Progenitor cell of endocrine pancreas (in vitro differentiated cells): Measurements from ENCODE around the gene TMEM258. TPM values are rescaled to one million over a fixed set of nuclear protein-coding genes. Genes with fewer than 3 reads are reported as not detected.

ENCODE experiments used
- DNase-seq: peaks from one replicate; pipeline ENCODE4 v3.0.0; 2021; ENCODE audit warnings: low spot score; ENCODE audit not compliant: unreplicated experiment
- H3K27ac Mint-ChIP-seq: 2 replicates; pipeline ENCODE4 v1.8.0; 2021; ENCODE audit warnings: mild to moderate bottlenecking, moderate library complexity, mixed read lengths
- H3K27me3 Mint-ChIP-seq: 2 replicates; pipeline ENCODE4 v1.8.0; 2021; ENCODE audit warnings: mixed read lengths
- H3K36me3 Mint-ChIP-seq: 2 replicates; pipeline ENCODE4 v1.8.0; 2022; ENCODE audit warnings: mixed read lengths; ENCODE audit not compliant: insufficient read depth
- H3K4me1 Mint-ChIP-seq: 2 replicates; pipeline ENCODE4 v1.8.0; 2021; ENCODE audit warnings: low read depth, mixed read lengths
- H3K4me3 Mint-ChIP-seq: 2 replicates; pipeline ENCODE4 v1.8.0; 2021; ENCODE audit warnings: low read depth, mild to moderate bottlenecking, moderate library complexity, mixed read lengths
- H3K9me3 Mint-ChIP-seq: 2 replicates; pipeline ENCODE4 v1.8.0; 2021; ENCODE audit warnings: low read depth, mixed read lengths
- CTCF ChIP-seq: fragments of 200-600 bp; sonication (generic); IDR thresholded peaks from one replicate; pipeline ENCODE4 v1.5.0; 2021; ENCODE audit warnings: antibody characterized with exemption, mild to moderate bottlenecking; ENCODE audit not compliant: unreplicated experiment
- total RNA-seq: library from RNA; stranded (reverse); gene quantifications from 2 replicates; pipeline ENCODE4 v1.2.1, GENCODE V29; 2021

Gene TMEM258
- total RNA-seq, 1 donor from 2014 or later: 185 TPM

- Mint-ChIP-seq H3K9me3 (no peaks in the 10 kb centered on the region), H3K4me3 (no peak overlapping the region), H3K4me1 (peaks cover 16% of the 10 kb centered on the region), H3K27ac (peak overlapping the region; percentile 75), H3K36me3 (peaks cover 12% of the 10 kb centered on the region), H3K27me3 (no peaks in the 10 kb centered on the region)
- DNase-seq: no peak
- TF ChIP-seq CTCF: no peak
Observed at GRCh38 chr11:61784506-61784805, 7.9 kb downstream of the TMEM258 start.

GRCh38 chr11:61783717-61784505, 8.5 kb downstream of the TMEM258 start:
- Mint-ChIP-seq H3K4me1 (peaks cover 16% of the 10 kb centered on the region), H3K27ac (peak overlapping the region; percentile 75), H3K9me3 (no peaks in the 10 kb centered on the region), H3K36me3 (peaks cover 12% of the 10 kb centered on the region), H3K27me3 (no peaks in the 10 kb centered on the region), H3K4me3 (no peak overlapping the region)
- no peak for TF ChIP-seq CTCF
- no peak for DNase-seq

- H3K27me3 Mint-ChIP-seq: no peaks in the 10 kb centered on the region
- H3K36me3 Mint-ChIP-seq: peaks cover 14% of the 10 kb centered on the region
- no peaks in the 10 kb centered on the region for H3K9me3 Mint-ChIP-seq
- TF ChIP-seq CTCF: no peak
- DNase-seq: no peak
- no peak overlapping the region for H3K4me3 Mint-ChIP-seq
- no peak overlapping the region for H3K27ac Mint-ChIP-seq
- H3K4me1 Mint-ChIP-seq: peaks cover 14% of the 10 kb centered on the region
Observed at GRCh38 chr11:61782841-61783240, 9.6 kb downstream of the TMEM258 start.

GRCh38 chr11:61782299-61782698, 10.1 kb downstream of the TMEM258 start:
- Mint-ChIP-seq H3K27me3 (no peaks in the 10 kb centered on the region), H3K36me3 (peaks cover 15% of the 10 kb centered on the region)
- DNase-seq: no peak

GRCh38 chr11:61781585-61781984, 10.8 kb downstream of the TMEM258 start:
- H3K4me3 Mint-ChIP-seq: no peak overlapping the region
- no peaks in the 10 kb centered on the region for H3K27me3 Mint-ChIP-seq
- peaks cover 16% of the 10 kb centered on the region for H3K36me3 Mint-ChIP-seq
- no peaks in the 10 kb centered on the region for H3K9me3 Mint-ChIP-seq
- no peak for DNase-seq
- no peak overlapping the region for H3K27ac Mint-ChIP-seq
- H3K4me1 Mint-ChIP-seq: peaks cover 14% of the 10 kb centered on the region
- no peak for TF ChIP-seq CTCF

More at GRCh38 chr11:61782299-61782698, 10.1 kb downstream of the TMEM258 start:
- Mint-ChIP-seq H3K4me3 (no peak overlapping the region), H3K9me3 (no peaks in the 10 kb centered on the region), H3K4me1 (peaks cover 14% of the 10 kb centered on the region), H3K27ac (no peak overlapping the region)
- no peak for TF ChIP-seq CTCF
